Loucy (cell line): Measurements from ENCODE around the gene CACNB2.

Experiments used
- H2AFZ ChIP-seq: fragments of 200-600 bp; sonication (generic); 2 replicates; pipeline ENCODE4 v1.6.0; 2016; ENCODE audit warnings: antibody characterized with exemption, mild to moderate bottlenecking, low read length, moderate library complexity
- H3F3A ChIP-seq: fragments of 200-600 bp; 2 replicates; pipeline ENCODE4 v1.6.0; 2016; ENCODE audit warnings: antibody characterized with exemption, low read depth, mild to moderate bottlenecking
- H3K27me3 ChIP-seq: fragments of 200-600 bp; sonication (generic); 2 replicates; pipeline ENCODE4 v1.6.1; 2014; ENCODE audit warnings: low read length, mild to moderate bottlenecking; ENCODE audit not compliant: insufficient read depth, poor library complexity, severe bottlenecking
- H3K36me3 ChIP-seq: fragments of 200-600 bp; sonication (generic); 2 replicates; pipeline ENCODE4 v1.6.1; 2016; ENCODE audit warnings: low read length; ENCODE audit not compliant: insufficient read depth
- H3K4me1 ChIP-seq: fragments of 200-600 bp; sonication (generic); 2 replicates; pipeline ENCODE4 v1.5.1; 2014; ENCODE audit warnings: low read length, mild to moderate bottlenecking; ENCODE audit not compliant: insufficient read depth, poor library complexity, severe bottlenecking
- H3K4me2 ChIP-seq: fragments of 200-600 bp; sonication (generic); 2 replicates; pipeline ENCODE4 v1.6.0; 2014; ENCODE audit warnings: antibody characterized with exemption, low read length, low read depth, mild to moderate bottlenecking; ENCODE audit not compliant: poor library complexity, severe bottlenecking
- H3K4me3 ChIP-seq: fragments of 200-600 bp; sonication (generic); 2 replicates; pipeline ENCODE4 v1.5.1; 2014; ENCODE audit warnings: low read length, mild to moderate bottlenecking, mixed read lengths; ENCODE audit not compliant: poor library complexity, severe bottlenecking
- H3K79me2 ChIP-seq: fragments of 200-600 bp; sonication (generic); 2 replicates; pipeline ENCODE4 v1.6.1; 2014; ENCODE audit warnings: low read length; ENCODE audit not compliant: insufficient read depth
- H3K9ac ChIP-seq: fragments of 200-600 bp; sonication (generic); 2 replicates; pipeline ENCODE4 v1.6.0; 2014; ENCODE audit warnings: mild to moderate bottlenecking, low read depth, low read length, moderate library complexity; ENCODE audit not compliant: poor library complexity, severe bottlenecking
- H3K9me2 ChIP-seq: fragments of 200-600 bp; sonication (generic); replicated peaks from 2 replicates; pipeline ENCODE4 v1.6.1; 2016; ENCODE audit warnings: low read depth, low read length, mixed read lengths
- H3K9me3 ChIP-seq: fragments of 200-600 bp; sonication (generic); 2 replicates; pipeline ENCODE4 v1.6.1; 2014; ENCODE audit warnings: mild to moderate bottlenecking, antibody characterized with exemption, low read length, low read depth; ENCODE audit not compliant: insufficient read depth
- H4K20me1 ChIP-seq: fragments of 200-600 bp; sonication (generic); 2 replicates; pipeline ENCODE4 v1.6.0; 2014; ENCODE audit warnings: antibody characterized with exemption, low read length, mild to moderate bottlenecking; ENCODE audit not compliant: insufficient read depth, poor library complexity, severe bottlenecking
- EZH2phosphoT487 ChIP-seq: fragments of 200-600 bp; IDR thresholded peaks from 2 replicates; pipeline ENCODE4 v1.6.1; 2018; ENCODE audit warnings: antibody characterized with exemption, mild to moderate bottlenecking, moderate library complexity, borderline replicate concordance
- TF ChIP-seq, protein P1 (sequence below): fragments of 200-600 bp; sonication (generic); conservative IDR thresholded peaks from 2 replicates; pipeline ENCODE4 v1.5.1; 2014; ENCODE audit warnings: mild to moderate bottlenecking, antibody characterized with exemption, low read length

CACNB2 gene

GRCh38 chr10:18446205-18446604 is 306.0 kb downstream of the CACNB2 start:
- TF ChIP-seq, protein P1, sequence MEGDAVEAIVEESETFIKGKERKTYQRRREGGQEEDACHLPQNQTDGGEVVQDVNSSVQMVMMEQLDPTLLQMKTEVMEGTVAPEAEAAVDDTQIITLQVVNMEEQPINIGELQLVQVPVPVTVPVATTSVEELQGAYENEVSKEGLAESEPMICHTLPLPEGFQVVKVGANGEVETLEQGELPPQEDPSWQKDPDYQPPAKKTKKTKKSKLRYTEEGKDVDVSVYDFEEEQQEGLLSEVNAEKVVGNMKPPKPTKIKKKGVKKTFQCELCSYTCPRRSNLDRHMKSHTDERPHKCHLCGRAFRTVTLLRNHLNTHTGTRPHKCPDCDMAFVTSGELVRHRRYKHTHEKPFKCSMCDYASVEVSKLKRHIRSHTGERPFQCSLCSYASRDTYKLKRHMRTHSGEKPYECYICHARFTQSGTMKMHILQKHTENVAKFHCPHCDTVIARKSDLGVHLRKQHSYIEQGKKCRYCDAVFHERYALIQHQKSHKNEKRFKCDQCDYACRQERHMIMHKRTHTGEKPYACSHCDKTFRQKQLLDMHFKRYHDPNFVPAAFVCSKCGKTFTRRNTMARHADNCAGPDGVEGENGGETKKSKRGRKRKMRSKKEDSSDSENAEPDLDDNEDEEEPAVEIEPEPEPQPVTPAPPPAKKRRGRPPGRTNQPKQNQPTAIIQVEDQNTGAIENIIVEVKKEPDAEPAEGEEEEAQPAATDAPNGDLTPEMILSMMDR, result no peak
- TF ChIP-seq EZH2phosphoT487, result no peak
- H3F3A ChIP-seq, result no peaks in the 10 kb centered on the region

GRCh38 chr10:18449611-18450026 is 309.4 kb downstream of the CACNB2 start:
- Histone ChIP-seq H3K4me1 (no peaks in the 10 kb centered on the region), H3K9me3 (no peaks in the 10 kb centered on the region), H3K36me3 (no peaks in the 10 kb centered on the region), H2AFZ (no peak overlapping the region), H3K9me2 (no peaks in the 10 kb centered on the region), H3K4me2 (no peak overlapping the region), H3K27me3 (no peaks in the 10 kb centered on the region), H3K79me2 (no peaks in the 10 kb centered on the region), H3K4me3 (no peak overlapping the region), H3F3A (no peaks in the 10 kb centered on the region), H3K9ac (no peak overlapping the region), H4K20me1 (no peaks in the 10 kb centered on the region)
- no peak for TF ChIP-seq EZH2phosphoT487
- TF ChIP-seq, protein P1, result no peak

More at GRCh38 chr10:18446205-18446604, 306.0 kb downstream of the CACNB2 start:
- Histone ChIP-seq H3K4me2 (no peak overlapping the region), H3K27me3 (no peaks in the 10 kb centered on the region), H3K9me3 (no peaks in the 10 kb centered on the region), H3K4me1 (no peaks in the 10 kb centered on the region), H3K9me2 (no peaks in the 10 kb centered on the region), H3K4me3 (no peak overlapping the region), H3K9ac (no peak overlapping the region), H2AFZ (no peak overlapping the region), H3K79me2 (no peaks in the 10 kb centered on the region), H4K20me1 (no peaks in the 10 kb centered on the region), H3K36me3 (no peaks in the 10 kb centered on the region)

DNA sequence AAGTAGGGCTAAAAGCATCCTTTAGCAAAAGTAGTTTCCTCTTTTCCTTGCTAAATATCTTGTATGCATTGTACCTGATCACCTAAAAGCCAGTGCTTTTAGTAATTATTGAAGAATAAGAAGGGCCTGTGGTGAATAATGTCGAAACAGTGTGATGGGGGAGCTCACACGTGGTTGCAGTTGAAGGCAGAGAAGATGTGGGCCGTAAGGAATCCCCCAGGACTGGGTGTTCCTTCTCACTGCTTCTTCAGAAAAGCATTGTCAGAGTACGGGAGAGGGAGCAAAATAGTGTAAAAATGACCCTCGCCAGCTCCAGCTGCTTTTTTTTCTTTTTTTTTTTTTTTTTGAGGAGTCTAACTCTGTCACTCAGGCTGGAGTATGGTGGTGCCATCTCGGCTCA is 310.1 kb downstream of the CACNB2 start:
- TF ChIP-seq, protein P1, result no peak
- TF ChIP-seq EZH2phosphoT487, result no peak
- H3K9me3 ChIP-seq, result no peaks in the 10 kb centered on the region
- no peak overlapping the region for H2AFZ ChIP-seq
- H3K9me2 ChIP-seq, result no peaks in the 10 kb centered on the region
- H4K20me1 ChIP-seq, result no peaks in the 10 kb centered on the region
- H3K9ac ChIP-seq, result no peak overlapping the region
- no peaks in the 10 kb centered on the region for H3K36me3 ChIP-seq
- H3K4me3 ChIP-seq, result no peak overlapping the region
- no peak overlapping the region for H3K4me2 ChIP-seq
- H3K27me3 ChIP-seq, result no peaks in the 10 kb centered on the region
- H3K4me1 ChIP-seq, result no peaks in the 10 kb centered on the region
- H3F3A ChIP-seq, result no peaks in the 10 kb centered on the region
- no peaks in the 10 kb centered on the region for H3K79me2 ChIP-seq
